MM.1S (cell line): ENCODE results near the gene JAG2.

Source experiments
- CTCF ChIP-seq: fragments of 300-600 bp; sonication (generic); IDR thresholded peaks from 2 replicates; pipeline ENCODE4 v1.5.1; 2016; ENCODE audit warnings: antibody characterized with exemption, low read length, mixed read lengths
- EZH2 ChIP-seq: fragments of 300-600 bp; sonication (generic); optimal IDR thresholded peaks from 2 replicates; pipeline ENCODE3; 2017; ENCODE audit warnings: low read depth, mild to moderate bottlenecking, antibody characterized with exemption, low read length, mixed read lengths

GRCh38 chr14:105217774-105218173, 49.2 kb upstream of the JAG2 start:
- no peak for TF ChIP-seq EZH2
- no peak for TF ChIP-seq CTCF
